Measurements from ENCODE around the gene RBFOX1. TPM values are rescaled to one million over a fixed set of nuclear protein-coding genes. Genes with fewer than 3 reads are reported as not detected.

The RBFOX1 gene
- polyA plus RNA-seq, 1 of the 3 experiments (the other 2 are of a cell fraction) = not detected

- H3K36me3 ChIP-seq (replicated peaks in 1 of 2; ENCODE audit: control insufficient read depth in 1 of 2, insufficient read depth in 2 of 2, low read length in 1 of 2) = no peaks in the 10 kb centered on the region
- 38% methylated on average over 5 of the region's 5 CpGs for WGBS (ENCODE audit: low lambda C conversion rate)
- POLR2A ChIA-PET = interaction anchor here (0.6 kb wide), 1 partner anchor 71 kb away, joined by 3 read pairs; no protein-coding TSS in a partner anchor
- H3K9me3 ChIP-seq = no peaks in the 10 kb centered on the region
- no peak for DNase-seq
- H3K9me2 ChIP-seq = no peaks in the 10 kb centered on the region
- no peak overlapping the region for H3K27ac ChIP-seq (ENCODE audit: low read depth in 2 of 2, low read length in 1 of 2)
- peaks cover 0 to 17% of the 10 kb centered on the region in 2 experiments; a peak in 2 of 4 replicates for H3K4me1 ChIP-seq (ENCODE audit: control insufficient read depth in 1 of 2, insufficient read depth in 2 of 2, low read depth in 1 of 2, low read length in 1 of 2)
- CTCF ChIA-PET = interaction anchor here (0.6 kb wide), 1 partner anchor 35 kb away, joined by 3 read pairs; no protein-coding TSS in a partner anchor
- H2AFZ ChIP-seq (ENCODE audit: low read depth) = no peak overlapping the region
- H3F3A ChIP-seq (replicated peaks; ENCODE audit: insufficient read depth) = no peaks in the 10 kb centered on the region
- no peaks in the 10 kb centered on the region for H4K20me1 ChIP-seq (ENCODE audit: insufficient read depth)
- H3K27me3 ChIP-seq (ENCODE audit: insufficient read depth) = no peaks in the 10 kb centered on the region
- H3K4me2 ChIP-seq = no peak overlapping the region
- H3K79me2 ChIP-seq (ENCODE audit: insufficient read depth) = no peaks in the 10 kb centered on the region
- no peak overlapping the region for H3K4me3 ChIP-seq (ENCODE audit: low read depth in 2 of 2, low read length in 1 of 2)
- no peak for TF ChIP-seq TEAD4 (IDR thresholded peaks at IDR 0.05; ENCODE audit: borderline replicate concordance, insufficient read depth)
- no peak overlapping the region for H3K9ac ChIP-seq
These were observed 41.1 kb downstream of the RBFOX1 start for GRCh38 chr16:7373776-7374175.

GRCh38 chr16:7374614-7375174, 42.0 kb downstream of the RBFOX1 start:
- H3K4me2 ChIP-seq = no peak overlapping the region
- H3K9ac ChIP-seq = no peak overlapping the region
- DNase-seq = peak; percentile 36
- no peaks in the 10 kb centered on the region for H3K79me2 ChIP-seq (ENCODE audit: insufficient read depth)
- TF ChIP-seq GATA2 (CRISPR knock-in tag; IDR thresholded peaks at IDR 0.05) (peak; percentile 85), EP300 (IDR thresholded peaks at IDR 0.05; ENCODE audit: borderline replicate concordance in 1 of 2, low read depth in 1 of 2, low read length in 1 of 2) (peak in 1 of 2 experiments; percentile 65; a peak in 1 of 4 replicates), JUND (IDR thresholded peaks at IDR 0.05) (no peak), RCOR1 (IDR thresholded peaks at IDR 0.05; ENCODE audit: low read length) (peak; percentile 74), NRF1 (IDR thresholded peaks at IDR 0.05; ENCODE audit: low read depth, low read length) (no peak), POLR2AphosphoS5 (IDR thresholded peaks at IDR 0.05; ENCODE audit: low read depth, low read length) (no peak)
- 20% methylated on average over 9 of the region's 9 CpGs for WGBS (ENCODE audit: low lambda C conversion rate)
- H3K4me3 ChIP-seq (ENCODE audit: low read depth in 2 of 2, low read length in 1 of 2) = no peak overlapping the region
- ChIA-PET CTCF (no interaction called here), POLR2A (no interaction called here)
- H3K27me3 ChIP-seq (ENCODE audit: insufficient read depth) = no peaks in the 10 kb centered on the region
- peak overlapping the region in 1 of 2 experiments; percentile 43; a peak in 1 of 4 replicates for H3K27ac ChIP-seq (ENCODE audit: low read depth in 2 of 2, low read length in 1 of 2)
- H4K20me1 ChIP-seq (ENCODE audit: insufficient read depth) = no peaks in the 10 kb centered on the region
- no peaks in the 10 kb centered on the region for H3F3A ChIP-seq (replicated peaks; ENCODE audit: insufficient read depth)
- H3K9me3 ChIP-seq = no peaks in the 10 kb centered on the region
- no peaks in the 10 kb centered on the region for H3K36me3 ChIP-seq (replicated peaks in 1 of 2; ENCODE audit: control insufficient read depth in 1 of 2, insufficient read depth in 2 of 2, low read length in 1 of 2)
- no peaks in the 10 kb centered on the region for H3K9me2 ChIP-seq
- H2AFZ ChIP-seq (ENCODE audit: low read depth) = no peak overlapping the region
- H3K4me1 ChIP-seq (ENCODE audit: control insufficient read depth in 1 of 2, insufficient read depth in 2 of 2, low read depth in 1 of 2, low read length in 1 of 2) = peaks cover 0 to 15% of the 10 kb centered on the region in 2 experiments; a peak in 2 of 4 replicates

DNA sequence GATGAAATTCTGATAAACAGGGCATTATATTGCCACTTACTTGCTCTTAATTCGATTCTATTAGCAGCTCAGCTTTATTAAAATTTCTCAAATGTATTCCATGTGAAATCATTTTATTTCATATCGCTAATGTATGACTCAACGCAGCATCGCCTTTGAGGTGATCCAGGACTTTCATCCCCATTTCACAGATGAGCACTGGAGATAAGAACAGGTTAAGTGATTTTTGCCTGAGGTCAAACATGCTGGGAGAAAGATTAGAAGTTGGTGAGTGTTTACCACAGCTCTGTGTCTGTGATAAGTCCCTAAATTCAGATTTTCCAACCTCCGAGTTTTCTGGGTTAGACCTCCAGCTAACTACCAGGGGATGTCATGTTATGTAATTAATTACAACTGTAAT, 43.6 kb downstream of the RBFOX1 start:
- Histone ChIP-seq H3K9me3 (no peaks in the 10 kb centered on the region), H3K4me1 (ENCODE audit: control insufficient read depth in 1 of 2, insufficient read depth in 2 of 2, low read depth in 1 of 2, low read length in 1 of 2) (peaks cover 0 to 9% of the 10 kb centered on the region in 2 experiments; a peak in 2 of 4 replicates), H3F3A (replicated peaks; ENCODE audit: insufficient read depth) (no peaks in the 10 kb centered on the region), H2AFZ (ENCODE audit: low read depth) (no peak overlapping the region), H3K9ac (no peak overlapping the region), H3K36me3 (replicated peaks in 1 of 2; ENCODE audit: control insufficient read depth in 1 of 2, insufficient read depth in 2 of 2, low read length in 1 of 2) (no peaks in the 10 kb centered on the region), H3K4me3 (ENCODE audit: low read depth in 2 of 2, low read length in 1 of 2) (no peak overlapping the region), H3K27ac (ENCODE audit: low read depth in 2 of 2, low read length in 1 of 2) (no peak overlapping the region), H3K27me3 (ENCODE audit: insufficient read depth) (no peaks in the 10 kb centered on the region), H3K9me2 (no peaks in the 10 kb centered on the region), H4K20me1 (ENCODE audit: insufficient read depth) (no peaks in the 10 kb centered on the region), H3K79me2 (ENCODE audit: insufficient read depth) (no peaks in the 10 kb centered on the region), H3K4me2 (no peak overlapping the region)
- no peak for DNase-seq
- CTCF ChIA-PET = interaction anchor here (0.7 to 0.9 kb wide), 2 partner anchors 11 to 727 kb away, joined by 3 read pairs; no protein-coding TSS in a partner anchor
- WGBS (ENCODE audit: low lambda C conversion rate) = 23% methylated on average over 5 of the region's 5 CpGs
- POLR2A ChIA-PET = no interaction called here
- TF ChIP-seq, protein P1, sequence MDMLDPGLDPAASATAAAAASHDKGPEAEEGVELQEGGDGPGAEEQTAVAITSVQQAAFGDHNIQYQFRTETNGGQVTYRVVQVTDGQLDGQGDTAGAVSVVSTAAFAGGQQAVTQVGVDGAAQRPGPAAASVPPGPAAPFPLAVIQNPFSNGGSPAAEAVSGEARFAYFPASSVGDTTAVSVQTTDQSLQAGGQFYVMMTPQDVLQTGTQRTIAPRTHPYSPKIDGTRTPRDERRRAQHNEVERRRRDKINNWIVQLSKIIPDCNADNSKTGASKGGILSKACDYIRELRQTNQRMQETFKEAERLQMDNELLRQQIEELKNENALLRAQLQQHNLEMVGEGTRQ (IDR thresholded peaks at IDR 0.05; ENCODE audit: borderline replicate concordance, low read depth, low read length) = no peak
- TF ChIP-seq ELF1 (IDR thresholded peaks at IDR 0.05) = no peak
- TF ChIP-seq SIN3A (IDR thresholded peaks at IDR 0.05; ENCODE audit: borderline replicate concordance, low read depth, low read length) = no peak
- TF ChIP-seq RCOR1 (IDR thresholded peaks at IDR 0.05; ENCODE audit: low read length) = peak; percentile 55
- TF ChIP-seq GABPA (IDR thresholded peaks at IDR 0.05; ENCODE audit: low read depth) = no peak
- no peak for TF ChIP-seq MAX (IDR thresholded peaks at IDR 0.05; ENCODE audit: low read depth)
- TF ChIP-seq MXI1 (IDR thresholded peaks at IDR 0.05; ENCODE audit: low read depth, low read length) = no peak
- TF ChIP-seq MEF2A (IDR thresholded peaks at IDR 0.05; ENCODE audit: borderline replicate concordance, low read depth) = no peak
- no peak for TF ChIP-seq RFX5 (IDR thresholded peaks at IDR 0.05; ENCODE audit: low read length)
- no peak for TF ChIP-seq CHD2 (IDR thresholded peaks at IDR 0.05; ENCODE audit: low read length, partially characterized antibody)
- no peak for TF ChIP-seq POLR2AphosphoS5 (IDR thresholded peaks at IDR 0.05; ENCODE audit: low read depth, low read length)
- TF ChIP-seq IRF3 (IDR thresholded peaks at IDR 0.05; ENCODE audit: low read depth, low read length) = no peak
- TF ChIP-seq ZBTB33 (IDR thresholded peaks at IDR 0.05; ENCODE audit: borderline replicate concordance, low read depth) = no peak
- no peak for TF ChIP-seq YY1 (IDR thresholded peaks at IDR 0.05; ENCODE audit: low read depth)

Data from SK-N-SH (cell line).